KG1 (cell line): Measurements from ENCODE around the gene XPA.

Source experiments
- DNase-seq: peaks from one replicate; lab custom pipeline; 2025; lab: John Stamatoyannopoulos, UW

Gene XPA

GRCh38 chr9:97651646-97652045, 45.5 kb downstream of the XPA start:
- DNase-seq = no peak

- DNase-seq = no peak
These were observed 49.1 kb downstream of the XPA start for GRCh38 chr9:97647996-97648395.

- no peak for DNase-seq
These were observed 51.4 kb downstream of the XPA start for GRCh38 chr9:97645720-97646119.

- no peak for DNase-seq
These were observed 56.8 kb downstream of the XPA start for GRCh38 chr9:97640325-97640724.

GRCh38 chr9:97638666-97639065, 58.5 kb downstream of the XPA start:
- DNase-seq = no peak

GRCh38 chr9:97636903-97637302, 60.2 kb downstream of the XPA start:
- no peak for DNase-seq

- DNase-seq = no peak
These were observed 62.1 kb downstream of the XPA start for GRCh38 chr9:97635026-97635425.

GRCh38 chr9:97633859-97634490, 63.2 kb downstream of the XPA start:
- DNase-seq = no peak

GRCh38 chr9:97632985-97633858, 63.9 kb downstream of the XPA start, which contains the start of the genes NCBP1 and TSTD2:
NCBP1 (plus strand) TSS chr9:97633821; CDS start chr9:97633882, 61 bp downstream.
TSTD2 (minus strand) TSS chr9:97633368; CDS start chr9:97627562, 5,806 bp downstream.
- peak; percentile 97 for DNase-seq

- no peak for DNase-seq
These were observed 64.7 kb downstream of the XPA start for GRCh38 chr9:97632248-97632984.

GRCh38 chr9:97630591-97630990, 66.5 kb downstream of the XPA start:
- DNase-seq = no peak

GRCh38 chr9:97629156-97629555, 68.0 kb downstream of the XPA start:
- no peak for DNase-seq

- DNase-seq = no peak
These were observed 68.5 kb downstream of the XPA start for GRCh38 chr9:97628668-97629067.

- no peak for DNase-seq
These were observed 69.5 kb downstream of the XPA start for GRCh38 chr9:97627624-97628023.

- DNase-seq = no peak
These were observed 71.5 kb downstream of the XPA start for GRCh38 chr9:97625620-97626019.
